Lung (tissue), 12 donors: ENCODE measurements around the gene AGAP1. TPM values are rescaled to one million over a fixed set of nuclear protein-coding genes. Genes with fewer than 3 reads are reported as not detected.
A peak's percentile ranks its signal among the peaks of the same experiment; 100 is the strongest.

ENCODE experiments used
- ATAC-seq: fragments of 200-7000 bp; cut with Tn5 transposase; one replicate; pipeline ENCODE4 v1.9.1; 2020; ENCODE audit warnings: moderate number of reproducible peaks; ENCODE audit not compliant: insufficient read depth, low FRiP score
- DNase-seq, 3 donors: peaks; one replicate each; pipeline ENCODE4 v3.0.0-alpha.2; 2013 to 2017
- H3K27ac ChIP-seq, 2 donors: one replicate each; pipeline ENCODE4 v1.5.1; 2013; ENCODE audit warnings: mild to moderate bottlenecking in 2 of 2, moderate library complexity in 2 of 2, control low read depth in 1 of 2, inconsistent platforms in 1 of 2, low read depth in 1 of 2, low read length in 1 of 2
- H3K27me3 ChIP-seq, 3 donors: one replicate each; pipeline ENCODE4 v1.5.1; 2013; ENCODE audit warnings: low read length in 2 of 3; ENCODE audit not compliant: control insufficient read depth in 3 of 3, insufficient read depth in 3 of 3
- H3K36me3 ChIP-seq, 4 donors: one replicate each; pipeline ENCODE4 v1.5.1; 2013; ENCODE audit warnings: low read length in 4 of 4, mild to moderate bottlenecking in 1 of 4, moderate library complexity in 1 of 4; ENCODE audit not compliant: control insufficient read depth in 4 of 4, insufficient read depth in 4 of 4
- H3K4me1 ChIP-seq, 5 donors: one replicate each; pipeline ENCODE4 v1.5.1; 2013; ENCODE audit warnings: low read length in 5 of 5, mild to moderate bottlenecking in 2 of 5, moderate library complexity in 1 of 5; ENCODE audit not compliant: control insufficient read depth in 5 of 5, insufficient read depth in 5 of 5
- H3K4me3 ChIP-seq: one replicate; pipeline ENCODE4 v1.5.1; 2013; ENCODE audit warnings: mild to moderate bottlenecking, control low read depth, moderate library complexity
- H3K9ac ChIP-seq, 2 donors: one replicate each; pipeline ENCODE4 v1.5.1; 2013; ENCODE audit warnings: low read length in 2 of 2, control low read depth in 1 of 2; ENCODE audit not compliant: insufficient read depth in 1 of 2
- H3K9me3 ChIP-seq, 4 donors: one replicate each; pipeline ENCODE4 v1.5.1; 2013; ENCODE audit warnings: low read length in 3 of 4, mild to moderate bottlenecking in 1 of 4, moderate library complexity in 1 of 4; ENCODE audit not compliant: control insufficient read depth in 4 of 4, insufficient read depth in 3 of 4
- WGBS, 2 donors: extraction: QIAGEN DNeasy Blood & Tissue Kit; methylation state at CpG; one replicate each; pipeline ENCODE4 v1.1.7; 2013; 5-methylcytosine and 5-hydroxymethylcytosine counted together
- polyA plus RNA-seq, 2 donors: library from polyadenylated mRNA; stranded (reverse); fragments of 200-250 nt; gene quantifications; one replicate each; pipeline ENCODE4 v1.2.1, GENCODE V29; 2013
- total RNA-seq, 2 donors: library from RNA; depleted of rRNA in 1 of 2; stranded (reverse); fragments of >200 nt in 1 of 2; gene quantifications; one replicate each; pipeline ENCODE4 v1.2.1, GENCODE V29; 2014 to 2021
- TF ChIP-seq, protein P1 (sequence below): IDR thresholded peaks from 2 replicates; pipeline ENCODE4 v1.5.1; 2012; ENCODE audit warnings: mild to moderate bottlenecking; ENCODE audit errors: control extremely low read depth, extremely low read depth
- donor health status: control.
- donor health status: control.
- donor health status: Bipolar disorder and iron deficiency.
- donor health status: healthy.
- donor health status: DM: yes; HTN: yes; CAD: no.

The AGAP1 gene
- total and polyA plus RNA-seq, 4 donors = 6.6 to 39.4 (median 20.2) TPM

- Histone ChIP-seq H3K27ac (no peak overlapping the region), H3K36me3 (no peaks in the 10 kb centered on the region), H3K4me1 (peaks cover 0 to 18% (median 8%) of the 10 kb centered on the region in 5 donors), H3K9ac (no peak overlapping the region), H3K27me3 (no peaks in the 10 kb centered on the region), H3K9me3 (peaks cover 0 to 3% (median 0%) of the 10 kb centered on the region in 4 donors), H3K4me3 (no peak overlapping the region)
- TF ChIP-seq, protein P1, sequence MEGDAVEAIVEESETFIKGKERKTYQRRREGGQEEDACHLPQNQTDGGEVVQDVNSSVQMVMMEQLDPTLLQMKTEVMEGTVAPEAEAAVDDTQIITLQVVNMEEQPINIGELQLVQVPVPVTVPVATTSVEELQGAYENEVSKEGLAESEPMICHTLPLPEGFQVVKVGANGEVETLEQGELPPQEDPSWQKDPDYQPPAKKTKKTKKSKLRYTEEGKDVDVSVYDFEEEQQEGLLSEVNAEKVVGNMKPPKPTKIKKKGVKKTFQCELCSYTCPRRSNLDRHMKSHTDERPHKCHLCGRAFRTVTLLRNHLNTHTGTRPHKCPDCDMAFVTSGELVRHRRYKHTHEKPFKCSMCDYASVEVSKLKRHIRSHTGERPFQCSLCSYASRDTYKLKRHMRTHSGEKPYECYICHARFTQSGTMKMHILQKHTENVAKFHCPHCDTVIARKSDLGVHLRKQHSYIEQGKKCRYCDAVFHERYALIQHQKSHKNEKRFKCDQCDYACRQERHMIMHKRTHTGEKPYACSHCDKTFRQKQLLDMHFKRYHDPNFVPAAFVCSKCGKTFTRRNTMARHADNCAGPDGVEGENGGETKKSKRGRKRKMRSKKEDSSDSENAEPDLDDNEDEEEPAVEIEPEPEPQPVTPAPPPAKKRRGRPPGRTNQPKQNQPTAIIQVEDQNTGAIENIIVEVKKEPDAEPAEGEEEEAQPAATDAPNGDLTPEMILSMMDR = no peak
- 97 to 100% methylated on average over 2 of the region's 2 CpGs for WGBS, 2 donors
- DNase-seq (no peak), ATAC-seq (no peak)
These were observed 591.4 kb downstream of the AGAP1 start for GRCh38 chr2:236085211-236085610.

DNA sequence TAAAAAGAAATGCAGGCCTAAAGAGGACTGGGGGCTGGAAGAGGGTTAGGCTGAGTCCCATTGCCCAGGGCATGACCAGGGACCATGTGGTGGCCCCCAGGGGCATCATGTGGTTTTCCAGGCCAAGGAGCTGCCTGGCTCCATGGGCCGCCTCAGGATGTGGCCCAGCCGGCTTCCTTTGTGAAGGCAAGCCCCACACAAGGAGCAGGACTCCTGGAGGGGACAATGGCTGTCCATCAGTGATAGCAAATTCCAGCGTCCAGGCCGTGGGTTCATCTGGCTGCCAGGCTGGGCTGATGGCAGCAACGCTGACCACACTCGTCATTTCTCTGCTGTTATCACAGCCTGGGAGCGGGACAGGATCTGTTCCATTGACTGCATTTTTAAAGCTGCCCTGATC lies 591.8 kb downstream of the AGAP1 start:
- 86 to 88% methylated on average over 7 of the region's 7 CpGs for WGBS, 2 donors
- Histone ChIP-seq H3K4me1 (peaks cover 0 to 18% (median 8%) of the 10 kb centered on the region in 5 donors), H3K27me3 (no peaks in the 10 kb centered on the region), H3K9ac (no peak overlapping the region), H3K9me3 (peaks cover 0 to 3% (median 0%) of the 10 kb centered on the region in 4 donors), H3K27ac (no peak overlapping the region), H3K36me3 (no peaks in the 10 kb centered on the region), H3K4me3 (no peak overlapping the region)
- ATAC-seq = no peak
- TF ChIP-seq, protein P1 = no peak
- peak; percentile 24 to 29 (median 28) for DNase-seq

- Histone ChIP-seq H3K4me3 (no peak overlapping the region), H3K4me1 (peaks cover 0 to 18% (median 8%) of the 10 kb centered on the region in 5 donors), H3K36me3 (no peaks in the 10 kb centered on the region), H3K9ac (no peak overlapping the region), H3K27me3 (no peaks in the 10 kb centered on the region), H3K9me3 (no peaks in the 10 kb centered on the region), H3K27ac (no peak overlapping the region)
- WGBS, 2 donors = 60 to 66% methylated on average over 6 of the region's 6 CpGs
- DNase-seq = peak in 2 of 3 donors; percentile 34 to 44
- TF ChIP-seq, protein P1 = no peak
- no peak for ATAC-seq
These were observed 592.6 kb downstream of the AGAP1 start for GRCh38 chr2:236086403-236086970.
